HG03354 (cell line): ENCODE results near the gene SMYD3.

Experiments
- ATAC-seq: cut with Tn5 transposase; IDR thresholded peaks from one replicate; pipeline ENCODE4 v1.9.1; 2021; ENCODE audit warnings: mild to moderate bottlenecking; ENCODE audit not compliant: unreplicated experiment, poor library complexity, severe bottlenecking

SMYD3 gene

DNA sequence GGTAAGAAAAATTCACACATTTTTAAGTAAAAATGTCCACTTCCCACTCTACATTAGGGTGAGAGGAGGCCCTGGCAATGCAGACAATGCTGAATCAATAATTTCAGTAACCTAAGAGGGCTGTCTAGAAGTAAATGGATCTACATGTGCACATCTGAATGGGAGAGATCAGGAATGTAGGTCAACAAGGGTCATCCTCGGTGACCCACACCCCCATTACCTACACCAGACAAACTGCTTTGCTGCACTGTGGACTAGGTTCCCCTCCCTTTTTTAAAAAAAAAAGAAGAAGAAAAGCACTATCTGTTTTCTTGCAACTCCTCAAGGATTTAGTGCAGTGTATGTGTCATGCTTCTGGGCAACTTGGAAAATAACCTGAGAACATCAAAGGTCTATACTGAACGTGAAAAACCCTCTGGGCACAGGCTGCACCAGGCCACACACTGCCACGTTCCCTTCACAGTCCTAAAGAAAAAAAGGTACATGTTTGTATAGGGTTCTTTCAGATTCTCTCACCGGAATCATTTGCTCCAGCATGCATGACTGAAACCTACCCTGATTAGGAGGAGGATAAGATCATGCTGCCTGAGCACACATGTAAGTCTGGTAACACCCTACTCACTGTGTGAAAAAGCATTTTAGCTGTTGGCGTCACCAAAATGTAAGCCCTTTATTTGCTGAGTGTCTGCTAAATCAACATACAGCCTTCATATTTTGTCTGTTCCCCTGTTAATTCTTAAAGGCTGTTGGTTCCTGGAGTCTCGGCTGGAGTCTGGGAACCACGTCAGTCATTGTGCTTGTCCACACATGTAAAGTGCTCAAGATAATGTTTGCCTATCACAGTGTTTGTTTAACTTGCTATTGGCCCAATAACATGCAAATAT, 341.0 kb downstream of the SMYD3 start:
- no peak for ATAC-seq

DNA sequence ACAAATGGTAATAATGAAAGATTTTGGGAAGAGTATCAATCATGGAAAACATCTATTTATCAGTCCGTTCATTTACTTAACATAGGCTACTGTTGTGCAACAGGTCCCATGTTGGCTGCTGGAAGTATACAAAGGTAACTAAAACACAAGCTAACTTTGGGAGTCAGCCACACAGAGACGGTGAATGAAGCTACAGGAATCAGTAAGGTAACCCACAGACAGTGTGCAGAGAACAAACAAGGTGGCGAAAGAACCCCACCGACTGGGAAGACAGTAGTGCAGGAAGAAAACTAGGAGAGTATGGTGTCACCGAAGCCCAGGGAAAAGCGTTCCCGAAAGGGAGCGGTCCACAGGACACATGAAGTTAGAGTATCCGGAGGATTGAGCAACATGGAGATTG, 342.3 kb downstream of the SMYD3 start:
- no peak for ATAC-seq

DNA sequence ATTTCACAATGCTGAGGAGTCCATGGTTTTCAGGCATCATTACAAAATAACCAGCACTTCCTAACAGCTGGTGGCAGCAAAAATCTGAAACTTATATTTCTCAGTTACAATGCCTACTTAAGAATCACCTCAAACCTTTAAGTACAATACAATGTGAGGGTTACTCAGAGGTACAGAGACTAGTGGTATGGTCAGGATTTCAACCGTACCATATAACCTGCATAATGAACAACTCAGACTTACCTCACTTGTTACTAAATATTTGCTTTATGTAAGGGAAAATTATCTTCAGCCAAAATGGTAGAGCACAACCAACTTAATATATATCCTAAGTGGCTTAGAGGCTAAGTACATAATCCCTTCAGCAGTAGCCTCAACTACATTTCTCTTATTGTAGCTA, 344.5 kb downstream of the SMYD3 start:
- ATAC-seq: no peak

DNA sequence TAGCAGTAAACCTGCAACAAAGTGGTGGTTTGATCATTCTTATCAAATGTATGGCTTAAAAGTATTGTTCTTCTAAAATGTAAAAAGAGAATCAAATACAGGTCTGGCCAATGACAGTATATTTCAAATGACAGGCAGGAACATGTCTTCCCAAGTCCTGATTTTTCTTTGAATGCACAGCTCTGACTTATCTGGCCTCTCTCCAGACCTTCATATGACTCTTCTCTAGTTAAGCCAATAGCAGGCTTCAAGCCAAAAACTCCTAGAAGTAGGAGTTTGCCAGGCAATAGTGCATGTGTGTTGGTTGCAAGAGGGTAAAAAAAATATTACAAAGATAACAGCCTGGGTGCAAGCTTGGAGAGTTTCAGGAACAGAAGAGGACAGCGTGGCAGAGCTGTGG, 345.5 kb downstream of the SMYD3 start:
- no peak for ATAC-seq

DNA sequence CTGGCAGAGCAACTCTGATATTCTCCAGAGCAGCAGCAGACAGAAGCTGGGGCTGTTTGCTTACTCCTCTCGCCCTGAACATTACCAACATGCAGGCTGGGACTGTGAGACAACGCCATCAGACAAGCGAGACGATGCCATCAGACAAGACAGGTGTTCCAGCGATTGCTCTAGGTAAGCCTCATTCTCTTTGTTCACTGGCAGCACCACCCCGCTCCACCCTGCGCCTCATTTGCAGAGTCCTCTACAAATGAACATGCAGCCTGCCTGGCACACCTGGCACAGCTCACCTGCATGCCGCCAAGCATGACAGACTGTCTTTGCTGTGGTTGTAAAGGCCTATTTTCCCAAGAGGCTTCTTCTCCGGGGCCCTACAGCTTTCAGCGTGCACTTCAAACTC, 346.2 kb downstream of the SMYD3 start:
- ATAC-seq: no peak

DNA sequence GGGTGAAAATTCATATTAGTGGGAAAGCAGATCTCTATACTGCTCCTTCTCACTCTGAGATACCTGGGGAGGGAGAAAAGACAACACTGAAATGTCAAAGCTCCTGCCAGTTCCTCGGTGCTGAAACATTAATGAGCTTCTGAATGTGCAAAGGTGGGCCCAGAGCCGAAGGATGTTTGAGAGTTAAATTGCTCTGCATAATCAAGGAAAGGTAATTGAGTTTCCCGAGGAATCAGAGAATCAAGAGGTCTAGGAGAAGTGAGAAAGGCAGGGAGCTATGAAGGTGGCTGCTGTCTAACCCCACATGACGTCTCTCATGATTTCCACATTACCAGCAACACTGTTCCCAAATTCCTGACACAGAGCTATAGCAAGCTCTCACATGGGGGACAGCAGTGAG, 346.7 kb downstream of the SMYD3 start:
- ATAC-seq: no peak

DNA sequence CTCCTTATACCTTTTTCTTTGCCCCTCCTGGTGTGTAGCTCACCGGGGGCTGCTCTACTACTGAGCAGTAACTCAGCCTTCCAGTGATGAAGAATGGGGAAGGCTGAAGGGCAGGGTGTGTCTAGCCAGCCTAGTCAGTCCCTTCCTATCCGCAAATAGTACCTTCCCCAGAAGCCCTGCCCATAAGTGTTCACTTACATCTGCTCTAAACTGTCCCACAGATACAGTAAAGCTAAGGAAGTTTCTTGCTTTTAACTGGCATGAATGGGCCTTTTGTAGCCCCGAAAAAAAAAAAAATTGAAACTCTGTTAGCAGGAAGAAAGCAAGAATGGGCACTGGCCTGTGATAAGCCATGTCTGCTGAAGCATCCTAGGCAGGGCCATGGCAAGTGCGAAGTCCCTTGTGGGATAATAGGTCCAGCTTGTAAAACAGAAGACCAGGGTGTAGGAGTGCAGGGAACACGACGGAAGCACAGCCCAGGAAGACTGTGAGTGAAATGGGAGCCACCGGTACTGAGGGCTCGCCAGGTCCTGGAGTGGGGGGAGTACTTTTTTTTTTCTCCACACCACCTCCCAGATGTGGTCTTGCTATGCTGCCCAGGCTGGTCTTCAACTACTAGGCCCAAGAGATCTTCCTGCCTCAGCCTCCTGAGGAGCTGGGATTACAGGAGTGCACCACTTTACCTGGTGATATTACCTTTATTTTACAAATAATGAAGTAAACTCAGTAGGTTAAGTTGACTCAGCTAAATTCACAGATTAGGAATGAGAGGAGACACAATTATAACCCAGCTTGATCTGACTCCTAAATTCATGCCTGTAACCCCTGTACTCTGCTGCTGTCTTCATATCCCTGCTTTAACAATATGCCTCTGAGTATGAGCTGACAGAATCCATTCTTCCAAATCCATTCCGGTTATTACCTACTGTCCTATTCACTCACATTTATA, 347.5 kb downstream of the SMYD3 start:
- ATAC-seq: no peak

DNA sequence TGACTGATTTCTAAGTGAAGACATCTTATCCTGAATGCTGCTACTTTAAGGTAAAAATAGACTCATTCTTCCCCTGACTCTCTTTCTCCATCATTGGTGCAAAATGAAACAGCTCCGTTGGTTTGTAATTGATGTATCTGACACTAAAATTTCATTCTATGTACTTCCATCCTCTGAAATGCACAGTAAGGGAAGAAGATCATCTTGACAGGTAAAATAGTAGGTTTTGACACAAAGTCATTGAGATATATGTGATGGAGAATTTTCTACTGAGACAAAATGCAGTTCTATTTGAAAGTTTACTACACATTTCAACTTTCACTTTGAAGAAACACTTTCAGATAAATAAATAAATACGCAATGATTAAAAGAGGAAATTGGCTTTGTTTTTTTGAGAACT, 348.9 kb downstream of the SMYD3 start:
- ATAC-seq: no peak

DNA sequence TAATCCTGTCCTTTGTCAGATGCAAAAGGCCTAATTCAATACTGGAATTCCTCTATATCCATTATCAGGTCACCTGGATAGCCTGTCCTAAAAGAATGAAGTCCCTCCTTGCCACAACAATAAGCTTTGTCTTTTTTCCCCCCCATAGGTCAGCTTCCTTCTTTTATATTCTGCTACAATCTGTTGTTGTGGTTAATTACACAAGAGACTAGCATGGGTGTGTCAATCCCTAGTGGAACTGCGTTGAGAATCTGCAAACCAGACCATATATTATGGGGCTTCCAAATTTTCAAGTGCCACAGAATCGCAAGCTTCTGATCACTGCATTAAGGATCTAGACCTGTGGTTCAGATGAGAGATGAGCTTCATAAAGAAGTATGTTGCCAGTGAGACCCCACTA, 349.6 kb downstream of the SMYD3 start:
- no peak for ATAC-seq

DNA sequence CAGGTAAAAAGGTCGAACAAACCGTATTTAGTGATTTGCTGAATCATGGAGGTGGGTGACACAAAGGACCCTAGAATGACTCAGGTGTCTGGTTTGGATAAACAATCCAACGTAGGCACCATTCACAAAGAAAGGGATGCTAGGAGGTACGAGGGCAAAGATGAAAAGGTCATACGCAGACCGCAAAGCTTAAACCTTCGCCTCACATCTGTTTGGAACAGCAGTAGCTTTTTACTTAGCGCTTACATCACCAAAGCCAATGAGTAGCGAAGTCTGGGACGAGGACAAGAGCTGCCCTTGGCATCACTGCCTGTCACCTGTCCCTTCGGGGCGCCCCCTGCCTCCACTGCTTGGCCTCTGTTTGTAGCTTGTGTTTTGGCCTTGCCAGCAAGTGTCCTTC, 350.2 kb downstream of the SMYD3 start:
- no peak for ATAC-seq

DNA sequence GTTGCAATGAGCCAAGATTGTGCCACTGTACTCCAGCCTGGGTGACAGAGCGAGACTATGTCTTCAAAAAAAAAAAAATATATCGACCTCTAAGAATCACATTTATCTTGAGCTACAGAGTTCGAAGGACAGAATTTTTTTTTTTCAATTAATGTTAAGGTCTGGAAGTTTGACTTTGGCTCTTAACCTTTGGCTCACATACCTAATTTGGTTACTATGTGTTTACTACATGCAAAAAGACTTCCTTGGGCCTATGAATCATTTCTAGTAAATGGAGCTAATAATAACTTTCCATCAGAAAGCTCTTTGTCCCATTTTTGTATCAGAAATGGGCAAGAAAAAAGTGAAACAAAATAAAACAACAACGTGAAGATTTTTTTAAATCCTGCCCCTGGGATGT, 351.2 kb downstream of the SMYD3 start:
- ATAC-seq: no peak

DNA sequence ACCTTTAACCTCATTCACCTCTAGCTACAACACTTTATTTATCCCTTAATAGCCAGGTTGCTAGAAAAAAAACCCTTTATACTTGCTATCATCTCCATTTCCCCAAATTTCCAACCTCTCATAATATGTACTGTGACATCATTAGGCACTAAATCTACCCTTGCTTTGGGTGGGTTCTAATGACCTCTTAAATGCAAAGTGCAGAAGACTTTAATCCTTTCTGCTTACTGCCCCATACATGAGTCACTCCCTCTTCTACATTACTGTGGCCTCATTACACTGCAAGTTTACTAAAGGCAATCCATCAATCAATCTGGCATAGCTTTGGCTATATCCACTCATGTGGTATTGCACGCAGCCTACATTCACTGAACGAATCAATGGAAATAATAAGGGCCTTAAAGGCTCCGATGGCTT, 353.3 kb downstream of the SMYD3 start:
- no peak for ATAC-seq

DNA sequence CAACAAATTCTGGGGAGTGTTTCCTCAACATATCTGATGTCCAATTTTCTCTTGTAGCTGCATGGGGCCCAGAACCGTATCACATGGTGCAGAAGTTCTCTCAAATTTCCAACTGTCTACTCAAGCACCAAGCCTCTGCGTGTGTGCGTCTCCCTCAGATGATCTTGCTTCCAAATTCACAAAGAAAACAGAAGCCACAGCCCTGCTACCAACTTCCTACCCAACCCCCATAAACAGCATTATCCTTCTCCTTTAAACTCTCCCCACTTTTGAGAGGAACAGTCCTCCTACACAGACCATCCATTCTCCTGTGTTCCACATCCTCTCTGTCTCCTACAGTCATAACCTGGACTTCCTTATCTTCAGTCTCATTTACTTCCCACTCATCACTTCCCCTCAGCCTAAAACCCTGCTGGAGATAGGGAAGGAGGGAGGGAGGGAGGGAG, 354.1 kb downstream of the SMYD3 start:
- no peak for ATAC-seq

DNA sequence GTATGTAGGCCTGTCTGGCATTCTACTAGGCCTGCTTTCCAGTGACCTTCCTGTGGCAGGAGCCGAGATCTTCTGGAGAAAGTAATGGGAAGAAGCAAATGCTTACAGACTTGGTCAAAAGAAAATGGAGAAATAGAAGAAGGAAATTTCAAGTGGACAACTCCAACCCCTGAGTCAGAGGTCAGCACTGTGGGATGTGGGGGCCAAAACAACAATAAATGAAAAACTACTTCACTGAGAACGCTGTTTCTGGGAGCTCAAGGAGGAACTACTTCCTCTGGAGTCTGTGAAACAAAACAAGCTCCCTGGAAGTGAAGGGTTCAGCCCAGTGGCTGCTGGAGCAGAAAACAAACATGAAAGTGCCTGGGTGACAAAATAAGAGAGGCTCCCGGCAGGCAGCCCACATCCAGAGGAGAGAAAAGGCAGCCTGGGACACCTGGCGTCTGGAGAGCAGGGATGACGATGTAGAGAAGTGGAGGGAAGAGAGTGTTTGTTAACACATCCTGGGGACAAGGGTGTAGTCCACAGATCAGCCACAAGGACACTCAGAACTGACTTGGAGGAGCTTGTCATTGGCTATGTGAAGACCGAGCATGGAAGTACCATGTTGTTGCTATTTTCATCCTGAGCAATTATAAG, 355.2 kb downstream of the SMYD3 start:
- ATAC-seq: no peak

DNA sequence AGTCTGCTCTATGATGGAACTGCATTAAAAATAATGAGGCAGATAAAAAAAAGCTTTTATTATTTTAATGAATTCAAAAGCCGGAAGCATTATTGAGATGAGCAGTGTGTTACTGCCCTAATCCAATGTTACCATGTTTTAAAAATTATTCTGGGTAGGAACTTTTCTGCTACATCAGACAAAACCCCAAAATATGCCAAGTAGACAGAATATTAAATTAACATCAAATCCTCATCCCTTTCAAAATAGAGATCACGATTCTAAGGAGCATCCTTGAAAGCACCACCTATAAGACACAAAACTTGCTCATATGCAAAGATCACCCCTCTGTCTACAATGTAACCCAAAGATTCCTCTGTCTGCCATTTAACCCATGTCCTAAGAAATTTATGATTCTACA, 357.5 kb downstream of the SMYD3 start:
- no peak for ATAC-seq

DNA sequence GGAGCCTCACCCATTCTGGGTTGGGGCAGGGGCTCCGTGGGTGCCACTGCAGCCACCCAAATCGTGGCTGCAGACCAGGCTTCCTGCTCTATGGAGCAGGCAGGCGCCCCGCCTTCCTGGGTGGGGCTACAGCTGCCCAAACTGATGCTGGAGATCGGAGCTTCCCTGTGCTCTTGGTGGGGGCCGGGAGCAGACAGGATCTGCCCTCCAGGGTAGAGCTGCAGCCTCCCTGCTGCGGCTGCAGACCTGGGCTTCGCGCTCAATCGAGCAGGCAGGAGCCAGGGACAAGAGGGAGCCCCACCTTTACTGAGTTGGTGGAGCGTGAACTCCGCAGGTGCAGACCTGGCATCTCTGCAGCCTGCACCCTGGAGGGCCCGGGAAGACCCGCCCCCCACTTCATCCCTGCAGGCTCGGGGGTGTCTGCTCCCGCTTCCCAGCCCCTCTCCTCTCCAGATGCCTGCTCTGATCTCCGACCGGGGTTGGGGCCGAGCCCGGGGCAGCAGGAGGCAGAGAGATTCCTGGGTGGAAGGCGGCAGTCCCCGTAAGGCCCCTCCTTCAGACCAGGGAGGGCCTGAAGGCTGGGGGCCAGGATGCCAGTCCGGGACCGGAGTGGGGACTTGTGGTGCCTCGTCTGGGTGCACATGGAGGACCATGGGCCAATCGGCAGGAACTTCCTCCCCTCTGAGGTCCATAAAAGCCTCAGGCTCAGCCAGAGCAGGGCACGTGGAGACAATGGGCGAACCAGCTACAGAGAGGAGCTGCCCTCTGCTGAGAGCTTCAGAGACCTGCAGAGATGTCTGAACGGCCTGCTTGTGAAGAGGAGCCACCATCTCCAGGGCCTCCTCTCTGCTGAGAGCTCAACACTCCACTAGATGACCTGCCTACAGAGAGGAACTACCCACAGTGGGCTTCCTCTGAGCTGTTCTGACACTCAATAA, 359.3 kb downstream of the SMYD3 start:
- ATAC-seq: no peak

DNA sequence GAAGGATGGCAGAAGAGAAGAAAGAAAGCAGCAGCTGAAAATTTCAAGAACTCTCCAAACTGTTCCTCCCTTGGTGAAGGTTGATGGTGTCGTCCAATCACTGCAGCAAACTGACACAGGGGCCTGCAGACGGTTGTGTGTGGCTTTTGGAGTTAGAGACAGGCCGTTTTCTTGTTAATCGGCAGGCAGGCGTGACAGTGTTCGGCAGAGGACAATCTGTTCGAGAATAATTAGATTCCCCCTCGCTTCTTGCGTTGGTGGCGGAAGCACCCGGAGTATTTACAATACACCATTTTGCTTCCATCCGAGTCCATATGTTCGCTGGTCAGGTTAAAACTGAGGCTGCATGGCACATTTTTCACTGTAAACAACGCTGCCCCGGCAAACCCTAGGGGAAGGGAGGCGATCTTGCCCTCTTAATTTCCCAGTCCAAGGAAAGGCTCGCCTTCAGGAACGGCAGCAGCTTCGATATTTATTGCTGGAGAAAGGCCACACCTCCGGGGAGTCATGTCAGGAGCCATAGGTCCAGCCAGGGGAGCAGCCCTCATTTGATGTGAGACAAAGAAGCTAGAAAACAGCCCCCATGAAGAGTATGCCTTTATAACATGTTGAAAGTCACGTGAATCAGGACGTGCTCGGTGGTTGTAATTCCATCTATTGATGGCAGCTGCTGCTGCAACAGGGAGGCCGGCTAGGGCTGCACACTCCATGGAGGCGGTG, 360.1 kb downstream of the SMYD3 start:
- ATAC-seq: no peak

DNA sequence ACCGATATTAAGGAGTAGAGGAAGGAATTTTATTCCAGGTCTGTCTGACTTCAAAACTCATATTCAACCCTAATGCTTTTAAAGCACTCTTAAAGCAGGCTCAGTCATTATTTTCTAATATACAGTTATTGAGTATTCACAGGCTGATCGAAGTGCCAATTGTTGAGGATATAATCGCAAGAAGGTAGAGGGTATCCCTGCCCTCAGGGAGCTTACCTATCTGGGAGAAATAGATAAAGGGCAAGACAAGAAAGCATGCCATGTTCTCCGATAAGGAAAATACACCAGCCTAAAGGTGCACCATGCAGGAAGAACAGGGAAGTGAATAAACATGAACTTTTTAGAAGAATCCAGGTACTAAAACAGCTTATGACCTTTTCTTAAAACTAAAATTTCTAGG, 361.2 kb downstream of the SMYD3 start:
- ATAC-seq: no peak

DNA sequence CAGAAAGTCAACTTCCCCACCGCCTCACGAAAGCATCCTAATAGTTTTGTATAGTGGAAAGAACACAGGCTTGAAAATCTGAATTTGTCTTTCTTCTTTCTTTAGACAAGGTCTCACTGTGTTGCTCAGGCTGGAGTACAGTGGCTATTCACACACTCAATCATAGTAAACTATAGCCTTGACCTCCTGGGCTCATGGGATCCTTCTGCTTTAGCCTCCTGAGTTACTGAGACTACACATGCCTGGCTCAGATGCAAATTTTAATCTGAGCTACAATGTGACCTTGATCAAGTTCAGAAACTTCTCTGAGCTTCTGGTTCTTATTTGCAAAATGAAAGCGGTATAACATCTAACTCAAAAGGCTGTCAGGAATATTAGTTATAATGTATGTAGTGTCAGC, 362.1 kb downstream of the SMYD3 start:
- ATAC-seq: no peak
